ENCODE data around the gene C18orf32. TPM values are rescaled to one million over a fixed set of nuclear protein-coding genes. Genes with fewer than 3 reads are reported as not detected.

Gene C18orf32
- total and polyA plus RNA-seq, 10 donors, result 33.3 to 66.7 (median 41.1) TPM

Small RNA genes lying within 50 kb of the gene (small RNA-seq; reads per million reads assigned to genes)
- gene SNORD58A (0 reads per million in 4 donors), gene SNORD58C (0 reads per million in 4 donors)

Other genes starting within 250 kb of the C18orf32 start
- 100 to 1,000 TPM in 1 of 7 donors, 10 to 100 TPM in 6; 54.5 to 115 (median 70.7) TPM for gene DYM, start 26.6 kb downstream of the C18orf32 start, total RNA-seq
- 10 to 100 TPM; 11.6 to 15.0 (median 11.8) TPM for gene DYM, start 26.6 kb downstream of the C18orf32 start, polyA plus RNA-seq
- 1,000 to 10,000 TPM; 1,238 to 2,185 (median 1,486) TPM for gene RPL17, start 5.2 kb upstream of the C18orf32 start, total RNA-seq
- 1,000 to 10,000 TPM; 4,194 to 5,056 (median 4,968) TPM for gene RPL17, start 5.2 kb upstream of the C18orf32 start, polyA plus RNA-seq
- 1 to 10 TPM in 2 of 7 donors, under 1 TPM in 2, not detected in 3; 0.35 to 2.7 (median 1.2) TPM for gene LIPG, start 74.8 kb upstream of the C18orf32 start, total RNA-seq
- gene LIPG, start 74.8 kb upstream of the C18orf32 start, polyA plus RNA-seq, result under 1 TPM; 0.11 to 0.24 (median 0.22) TPM